Stimulated activated CD4-positive, alpha-beta T cell treated with anti-CD3 and anti-CD28 coated beads, Interleukin-4, amount 100 ng/mL, for 4 hours (primary cell): ENCODE measurements around the gene CENPC.
"Not testable (repeated sequence)": the region's sequence is repeated elsewhere in the genome, so short reads cannot be mapped to it uniquely, and the experiment has no call there.

Experiments used
- DNase-seq, 2 experiments: peaks; one replicate each; pipeline ENCODE4 v3.0.0-alpha.2; 2020

CENPC gene

GRCh38 chr4:67550857-67551256 lies 5.6 kb upstream of the CENPC start:
- DNase-seq, result no peak

GRCh38 chr4:67550451-67550850 lies 5.1 kb upstream of the CENPC start:
- no peak for DNase-seq

GRCh38 chr4:67549123-67549522 lies 3.8 kb upstream of the CENPC start:
- DNase-seq, result no peak

GRCh38 chr4:67546971-67547370 lies 1.7 kb upstream of the CENPC start:
- DNase-seq, result no peak

- no peak for DNase-seq
Measured at GRCh38 chr4:67546004-67546356, 677 bp upstream of the CENPC start.

GRCh38 chr4:67542076-67542475 lies 3.2 kb downstream of the CENPC start:
- DNase-seq, result no peak

- DNase-seq, result no peak
Measured at GRCh38 chr4:67539830-67540229, 5.5 kb downstream of the CENPC start.

DNA sequence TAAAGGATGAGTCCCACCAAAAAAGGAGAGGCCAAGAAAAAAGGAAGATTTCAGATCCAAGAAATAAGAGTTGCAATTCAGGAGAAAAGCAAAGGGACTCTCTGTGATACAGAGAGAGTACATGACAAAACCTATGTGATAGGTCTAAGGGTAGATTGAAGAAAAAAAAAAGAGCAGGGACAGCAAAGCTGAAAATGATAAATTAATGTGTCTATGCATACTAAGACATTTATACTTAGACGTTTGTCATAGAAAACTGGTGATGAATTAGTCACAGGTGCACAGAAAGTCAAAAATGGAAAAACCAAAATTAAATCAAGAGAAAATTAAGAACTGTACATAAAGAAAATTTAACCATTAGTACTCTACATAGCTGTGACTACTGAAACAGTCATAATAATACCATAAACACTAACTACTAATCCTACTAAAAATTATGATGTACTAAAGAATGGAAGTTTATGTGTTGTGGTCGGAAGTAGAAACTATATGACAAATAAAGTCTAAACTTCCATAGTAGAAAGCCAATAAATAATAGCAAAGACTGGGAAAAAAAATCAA lies 9.9 kb downstream of the CENPC start:
- DNase-seq, result no peak

DNA sequence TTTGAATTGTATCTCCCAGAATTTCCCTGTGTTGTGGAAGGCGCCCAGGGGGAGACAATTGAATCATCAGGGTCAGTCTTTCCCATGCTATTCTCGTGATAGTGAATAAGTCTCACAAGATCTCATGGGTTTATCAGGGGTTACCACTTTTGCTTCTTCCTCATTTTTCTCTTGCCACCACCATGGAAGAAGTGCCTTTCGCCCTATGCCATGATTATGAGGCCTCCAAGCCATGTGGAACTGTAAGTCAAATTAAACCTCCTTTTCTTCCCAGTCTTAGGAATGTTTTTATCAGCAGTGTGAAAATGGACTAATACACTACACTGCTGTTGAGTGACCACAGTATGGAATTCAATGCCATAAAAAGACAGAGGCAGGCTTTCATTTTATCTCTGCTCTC lies 12.2 kb downstream of the CENPC start:
- no peak for DNase-seq

DNA sequence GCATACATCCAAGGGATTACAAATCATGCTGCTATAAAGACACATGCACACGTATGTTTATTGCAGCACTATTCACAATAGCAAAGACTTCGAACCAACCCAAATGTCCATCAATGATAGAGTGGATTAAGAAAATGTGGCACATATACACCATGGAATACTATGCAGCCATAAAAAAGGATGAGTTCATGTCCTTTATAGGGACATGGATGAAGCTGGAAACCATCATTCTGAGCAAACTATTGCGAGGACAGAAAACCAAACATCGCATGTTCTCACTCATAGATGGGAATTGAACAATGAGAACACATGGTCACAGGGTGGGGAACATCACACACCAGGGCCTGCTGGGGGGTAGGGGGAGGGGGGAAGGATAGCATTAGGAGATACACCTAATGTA lies 12.9 kb downstream of the CENPC start:
- not testable (repeated sequence) for DNase-seq

DNA sequence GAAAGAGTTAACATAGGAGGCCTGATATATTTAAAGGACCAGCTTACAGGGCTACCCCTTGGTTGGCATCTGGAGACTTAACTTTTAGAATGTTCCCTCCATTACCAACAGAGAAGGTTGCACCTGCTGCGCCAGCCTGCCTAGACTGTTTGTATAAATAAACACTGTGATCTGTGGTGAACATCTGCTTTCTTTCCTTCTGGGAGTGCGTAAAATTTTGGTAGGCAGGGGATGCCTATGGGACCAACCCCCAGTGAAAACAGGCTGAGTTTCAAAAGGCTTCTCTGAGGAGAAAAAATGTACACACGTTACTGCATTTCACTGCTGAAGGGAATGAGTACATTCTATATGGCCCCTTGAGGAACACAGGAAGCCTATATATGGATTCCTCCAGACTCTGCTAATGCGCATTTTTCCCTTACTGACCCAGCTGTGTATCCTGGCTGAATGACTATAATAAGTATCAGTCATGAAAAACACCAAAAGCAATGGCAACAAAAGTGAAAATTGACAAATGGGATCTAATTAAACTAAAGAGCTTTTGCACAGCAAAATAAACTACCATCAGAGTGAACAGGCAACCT lies 13.8 kb downstream of the CENPC start:
- no peak for DNase-seq

DNA sequence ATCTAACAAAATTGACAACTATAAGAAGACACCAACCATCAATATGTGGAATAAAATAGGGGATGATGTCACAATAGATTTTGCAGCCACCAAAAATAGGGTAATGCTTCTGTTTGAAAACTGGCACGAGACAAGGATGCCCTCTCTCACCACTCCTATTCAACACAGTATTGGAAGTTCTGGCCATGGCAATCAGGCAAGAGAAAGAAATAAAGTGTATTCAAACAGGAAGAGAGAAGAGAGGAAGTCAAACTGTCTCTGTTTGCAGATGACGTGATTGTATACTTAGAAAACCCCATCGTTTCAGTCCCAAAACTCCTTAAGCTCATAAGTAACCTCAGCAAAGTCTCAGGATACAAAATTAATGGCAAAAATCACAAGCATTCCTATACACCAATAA lies 21.2 kb downstream of the CENPC start:
- not testable (repeated sequence) for DNase-seq

DNA sequence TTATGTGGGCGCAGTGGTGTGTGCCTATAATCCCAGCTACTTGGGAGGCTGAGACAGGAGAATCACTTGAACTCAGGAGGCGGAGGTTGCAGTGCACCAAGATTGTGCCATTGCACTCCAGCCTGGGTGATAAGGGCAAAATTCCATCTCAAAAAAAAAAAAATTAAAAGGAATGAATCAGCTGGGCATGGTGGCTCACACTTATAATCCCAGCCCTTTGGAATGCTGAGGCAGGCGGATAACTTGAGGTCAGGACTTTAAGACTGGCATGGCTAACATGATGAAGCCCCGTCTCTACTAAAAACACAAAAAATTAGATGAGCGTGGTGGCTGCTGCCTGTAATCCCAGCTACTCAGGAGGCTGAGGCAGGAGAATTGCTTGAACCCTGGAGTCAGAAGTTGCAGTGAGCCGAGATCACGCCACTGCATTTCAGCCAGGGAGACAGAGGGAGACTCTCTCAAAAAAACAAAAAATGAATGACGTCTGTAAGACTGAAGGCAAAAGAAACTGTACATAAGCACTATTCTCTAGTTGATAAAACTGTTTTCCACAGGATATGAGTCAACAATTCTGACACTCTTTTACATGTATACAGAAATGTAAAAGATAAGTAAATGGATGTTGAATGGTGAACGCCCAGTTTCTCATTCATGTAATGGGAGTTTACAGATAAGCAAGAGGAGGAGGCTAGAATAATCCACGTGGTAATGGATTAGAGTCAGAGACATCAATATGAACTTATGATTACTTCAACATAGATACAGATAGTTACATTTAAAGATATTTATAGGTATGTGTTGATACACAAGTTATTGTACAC lies 22.2 kb downstream of the CENPC start:
- no peak for DNase-seq

DNA sequence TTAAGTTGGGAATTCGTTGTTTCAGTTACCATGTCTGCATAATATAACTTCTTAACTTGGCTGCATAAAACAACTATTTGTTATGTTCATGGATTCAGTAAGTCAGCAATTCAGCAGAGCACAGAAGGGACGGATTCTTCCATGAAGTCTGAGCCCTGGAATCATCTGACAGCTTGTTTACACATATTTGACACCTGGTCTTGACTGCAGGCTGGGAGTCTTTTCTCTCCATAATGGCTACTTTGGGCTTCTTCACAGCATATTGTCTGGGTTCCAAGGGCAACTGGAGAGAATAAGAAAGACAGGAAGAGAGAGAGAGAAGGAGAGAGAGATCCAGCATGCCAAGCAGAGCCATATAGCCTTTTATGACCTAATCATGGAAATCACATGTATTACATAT lies 23.1 kb downstream of the CENPC start:
- no peak for DNase-seq

- no peak for DNase-seq
Measured at GRCh38 chr4:67521506-67521905, 23.8 kb downstream of the CENPC start.

- no peak for DNase-seq
Measured at GRCh38 chr4:67520141-67520540, 25.2 kb downstream of the CENPC start.

DNA sequence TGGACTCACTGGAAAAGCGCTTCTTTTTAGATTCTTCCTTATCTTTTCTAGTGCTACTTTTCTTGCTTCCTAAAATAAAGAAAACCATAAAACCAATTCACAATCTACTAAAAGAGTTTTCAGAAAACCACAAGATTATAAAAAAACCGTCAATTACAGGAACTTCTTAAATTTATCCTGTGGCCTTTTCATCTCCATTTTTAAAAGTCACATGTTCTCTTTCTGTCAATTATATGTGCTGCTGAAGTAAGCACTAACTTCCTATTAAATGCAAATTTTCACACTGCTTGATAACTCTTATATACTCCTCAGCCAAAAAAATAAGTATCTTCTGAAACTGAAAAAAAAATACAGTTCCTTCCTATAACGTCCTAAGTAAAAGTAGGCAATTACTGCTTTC lies 32.8 kb downstream of the CENPC start:
- no peak for DNase-seq

GRCh38 chr4:67500373-67500772 lies 44.9 kb downstream of the CENPC start:
- DNase-seq, result no peak

DNA sequence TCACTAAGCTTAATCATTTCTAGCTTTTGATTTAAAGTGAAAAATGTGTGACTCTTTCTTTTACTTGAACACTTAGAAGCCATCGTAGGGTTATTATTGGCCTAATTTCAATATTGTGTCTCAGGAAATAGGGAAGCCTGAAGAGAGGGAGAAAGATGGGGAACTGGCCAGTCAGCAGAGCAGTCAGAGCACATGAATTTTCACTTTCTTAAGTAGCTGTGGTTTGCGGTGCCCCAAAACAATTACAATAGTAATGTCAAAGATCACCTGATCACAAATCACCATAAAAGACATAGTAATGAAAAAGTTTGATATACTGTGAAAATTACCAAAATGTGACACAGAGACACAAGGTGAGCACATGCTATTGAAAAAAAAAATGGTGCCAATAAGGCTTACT lies 45.5 kb downstream of the CENPC start:
- no peak for DNase-seq

- no peak for DNase-seq
Measured at GRCh38 chr4:67483868-67484602, 61.3 kb downstream of the CENPC start.

- DNase-seq, result no peak
Measured at GRCh38 chr4:67480810-67481209, 64.5 kb downstream of the CENPC start.

- DNase-seq, result no peak
Measured at GRCh38 chr4:67475155-67475554, 70.1 kb downstream of the CENPC start.

DNA sequence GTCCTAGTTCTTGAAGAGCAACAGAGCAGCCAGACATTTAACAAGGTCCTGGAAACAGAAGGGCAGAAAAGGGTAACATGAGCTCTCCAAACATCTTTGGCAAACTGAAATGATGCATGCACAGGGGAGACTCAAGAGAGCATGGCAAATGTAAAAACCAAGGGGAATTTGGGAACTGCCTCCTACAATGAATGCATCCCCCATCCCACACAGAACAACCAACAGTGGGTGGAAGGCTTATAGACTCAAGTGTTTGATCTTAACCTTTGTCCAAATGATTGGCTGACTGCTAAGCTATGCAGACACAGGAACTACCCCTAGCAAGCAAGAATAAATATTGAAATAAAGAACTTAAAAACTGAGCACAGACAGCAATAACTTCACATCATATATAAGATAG lies 74.4 kb downstream of the CENPC start:
- no peak for DNase-seq

- DNase-seq, result no peak
Measured at GRCh38 chr4:67468830-67469229, 76.5 kb downstream of the CENPC start.
